Neural progenitor cell (in vitro differentiated cells): ENCODE measurements around the gene OGN.

ENCODE experiments used
- EZH2 ChIP-seq: fragments of 200-600 bp; sonication (generic); IDR thresholded peaks from 2 replicates; pipeline ENCODE4 v1.6.1; 2017; ENCODE audit warnings: antibody characterized with exemption, mild to moderate bottlenecking, moderate library complexity
- TF ChIP-seq, protein P1 (sequence below): fragments of 200-600 bp; sonication (generic); IDR thresholded peaks from 2 replicates; pipeline ENCODE4 v1.5.1; 2017; ENCODE audit warnings: antibody characterized with exemption, mild to moderate bottlenecking

DNA sequence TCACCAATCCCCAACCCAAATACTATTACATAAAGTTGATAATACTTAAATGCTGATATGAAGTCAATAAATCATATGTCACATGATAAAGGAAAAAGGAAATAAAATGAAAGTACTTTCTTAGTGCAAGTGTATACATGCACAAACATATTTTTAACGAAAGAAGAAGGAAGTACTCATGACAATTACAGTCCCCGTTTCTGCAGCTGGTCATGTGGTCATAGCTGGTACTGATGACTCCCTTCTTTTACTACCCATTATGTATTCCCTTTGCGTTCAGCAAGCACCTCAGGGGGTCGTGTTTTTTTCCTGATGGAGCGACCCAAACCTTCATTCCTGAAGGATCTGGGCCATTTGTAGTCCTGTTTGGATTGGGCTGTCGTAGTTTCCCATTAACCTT, 51.3 kb downstream of the OGN start:
- TF ChIP-seq, protein P1, sequence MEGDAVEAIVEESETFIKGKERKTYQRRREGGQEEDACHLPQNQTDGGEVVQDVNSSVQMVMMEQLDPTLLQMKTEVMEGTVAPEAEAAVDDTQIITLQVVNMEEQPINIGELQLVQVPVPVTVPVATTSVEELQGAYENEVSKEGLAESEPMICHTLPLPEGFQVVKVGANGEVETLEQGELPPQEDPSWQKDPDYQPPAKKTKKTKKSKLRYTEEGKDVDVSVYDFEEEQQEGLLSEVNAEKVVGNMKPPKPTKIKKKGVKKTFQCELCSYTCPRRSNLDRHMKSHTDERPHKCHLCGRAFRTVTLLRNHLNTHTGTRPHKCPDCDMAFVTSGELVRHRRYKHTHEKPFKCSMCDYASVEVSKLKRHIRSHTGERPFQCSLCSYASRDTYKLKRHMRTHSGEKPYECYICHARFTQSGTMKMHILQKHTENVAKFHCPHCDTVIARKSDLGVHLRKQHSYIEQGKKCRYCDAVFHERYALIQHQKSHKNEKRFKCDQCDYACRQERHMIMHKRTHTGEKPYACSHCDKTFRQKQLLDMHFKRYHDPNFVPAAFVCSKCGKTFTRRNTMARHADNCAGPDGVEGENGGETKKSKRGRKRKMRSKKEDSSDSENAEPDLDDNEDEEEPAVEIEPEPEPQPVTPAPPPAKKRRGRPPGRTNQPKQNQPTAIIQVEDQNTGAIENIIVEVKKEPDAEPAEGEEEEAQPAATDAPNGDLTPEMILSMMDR, result no peak
- TF ChIP-seq EZH2, result no peak
